ENCODE data around the gene NAB1. TPM values are rescaled to one million over a fixed set of nuclear protein-coding genes. Genes with fewer than 3 reads are reported as not detected.
"Not testable (repeated sequence)": the region's sequence is repeated elsewhere in the genome, so short reads cannot be mapped to it uniquely, and the experiment has no call there.

NAB1 gene
- total RNA-seq, 4 donors from 2014 or later = 63.3 to 84.3 (median 70.6) TPM

- 51 to 57% methylated on average over 4 of the region's 4 CpGs for WGBS, 2 donors
- no peak for TF ChIP-seq EP300 (IDR thresholded peaks at IDR 0.05)
- TF ChIP-seq POLR2A (IDR thresholded peaks at IDR 0.05) = no peak
- no peak for TF ChIP-seq CTCF (IDR thresholded peaks at IDR 0.05)
- no peaks in the 10 kb centered on the region for H3K9me3 ChIP-seq
- H3K4me3 ChIP-seq = no peak overlapping the region
- no peaks in the 10 kb centered on the region for H3K36me3 ChIP-seq
- no peak overlapping the region for H3K27ac ChIP-seq
- no peaks in the 10 kb centered on the region for H3K27me3 ChIP-seq
- H3K4me1 ChIP-seq = peaks cover 0 to 20% (median 0%) of the 10 kb centered on the region in 4 donors
- no peak for DNase-seq (ENCODE audit: low spot score in 2 of 2)
Observed at GRCh38 chr2:190607014-190607597, 41.8 kb upstream of the NAB1 start.

GRCh38 chr2:190607657-190608357, 41.1 kb upstream of the NAB1 start:
- Histone ChIP-seq H3K4me1 (peaks cover 0 to 20% (median 0%) of the 10 kb centered on the region in 4 donors), H3K27ac (no peak overlapping the region), H3K9me3 (no peaks in the 10 kb centered on the region), H3K27me3 (no peaks in the 10 kb centered on the region), H3K4me3 (no peak overlapping the region), H3K36me3 (no peaks in the 10 kb centered on the region)
- DNase-seq (ENCODE audit: low spot score in 2 of 2) = no peak
- TF ChIP-seq CTCF (IDR thresholded peaks at IDR 0.05) = no peak
- no peak for TF ChIP-seq EP300 (IDR thresholded peaks at IDR 0.05)
- no peak for TF ChIP-seq POLR2A (IDR thresholded peaks at IDR 0.05)
- 69 to 70% methylated on average over 11 of the region's 11 CpGs for WGBS, 2 donors

- not testable (repeated sequence) for H3K36me3 ChIP-seq; DNase-seq (ENCODE audit: low spot score in 2 of 2); H3K4me3 ChIP-seq; H3K27ac ChIP-seq; H3K9me3 ChIP-seq; H3K27me3 ChIP-seq
- peaks cover 0 to 14% (median 0%) of the 10 kb centered on the region in 4 donors for H3K4me1 ChIP-seq
- 41 to 60% methylated on average over 3 of the region's 3 CpGs for WGBS, 2 donors
Observed at GRCh38 chr2:190608863-190609262, 40.0 kb upstream of the NAB1 start.

GRCh38 chr2:190609397-190609796, 39.5 kb upstream of the NAB1 start:
- H3K36me3 ChIP-seq; DNase-seq (ENCODE audit: low spot score in 2 of 2); H3K27me3 ChIP-seq; H3K9me3 ChIP-seq; H3K4me3 ChIP-seq; H3K27ac ChIP-seq: not testable (repeated sequence)
- H3K4me1 ChIP-seq = peaks cover 0 to 14% (median 0%) of the 10 kb centered on the region in 4 donors
- 73 to 75% methylated on average over 1 of the region's 1 CpG for WGBS, 2 donors

GRCh38 chr2:190610528-190610927, 38.4 kb upstream of the NAB1 start:
- not testable (repeated sequence) for H3K36me3 ChIP-seq; H3K4me3 ChIP-seq; H3K27ac ChIP-seq; DNase-seq (ENCODE audit: low spot score in 2 of 2); H3K27me3 ChIP-seq; H3K9me3 ChIP-seq
- 94 to 99% methylated on average over 2 of the region's 2 CpGs for WGBS, 2 donors
- peaks cover 0 to 14% (median 0%) of the 10 kb centered on the region in 4 donors for H3K4me1 ChIP-seq

- TF ChIP-seq CTCF (IDR thresholded peaks at IDR 0.05) (no peak), POLR2A (IDR thresholded peaks at IDR 0.05) (no peak), EP300 (IDR thresholded peaks at IDR 0.05) (no peak)
- no peaks in the 10 kb centered on the region for H3K4me1 ChIP-seq
- H3K27me3 ChIP-seq = no peaks in the 10 kb centered on the region
- H3K9me3 ChIP-seq = no peaks in the 10 kb centered on the region
- no peak overlapping the region for H3K4me3 ChIP-seq
- no peak for DNase-seq (ENCODE audit: low spot score in 2 of 2)
- WGBS, 2 donors = 59 to 60% methylated on average over 3 of the region's 3 CpGs
- no peak overlapping the region for H3K27ac ChIP-seq
- no peaks in the 10 kb centered on the region for H3K36me3 ChIP-seq
Observed at GRCh38 chr2:190615555-190616200, 33.2 kb upstream of the NAB1 start.

All from tibial nerve (tissue), 4 donors.